Keratinocyte (primary cell): ENCODE measurements around the gene UPF1.

ENCODE experiments used
- CTCF ChIP-seq, 3 experiments: IDR thresholded peaks in 1 of 3; conservative IDR thresholded peaks in 1 of 3; optimal IDR thresholded peaks in 1 of 3; 2 replicates in 2 of 3; 3 replicates in 1 of 3; pipeline versions ENCODE3 to v1.5.1; 2011; ENCODE audit warnings: low read length in 3 of 3, mild to moderate bottlenecking in 3 of 3, moderate library complexity in 2 of 3, control low read depth in 1 of 3, inconsistent platforms in 1 of 3; ENCODE audit not compliant: insufficient read depth in 2 of 3; ENCODE audit errors: extremely low read depth in 1 of 3
- EZH2 ChIP-seq: IDR thresholded peaks from one replicate; pipeline ENCODE4 v1.6.1; 2012; ENCODE audit warnings: inconsistent platforms, mild to moderate bottlenecking, low read length, moderate library complexity

DNA sequence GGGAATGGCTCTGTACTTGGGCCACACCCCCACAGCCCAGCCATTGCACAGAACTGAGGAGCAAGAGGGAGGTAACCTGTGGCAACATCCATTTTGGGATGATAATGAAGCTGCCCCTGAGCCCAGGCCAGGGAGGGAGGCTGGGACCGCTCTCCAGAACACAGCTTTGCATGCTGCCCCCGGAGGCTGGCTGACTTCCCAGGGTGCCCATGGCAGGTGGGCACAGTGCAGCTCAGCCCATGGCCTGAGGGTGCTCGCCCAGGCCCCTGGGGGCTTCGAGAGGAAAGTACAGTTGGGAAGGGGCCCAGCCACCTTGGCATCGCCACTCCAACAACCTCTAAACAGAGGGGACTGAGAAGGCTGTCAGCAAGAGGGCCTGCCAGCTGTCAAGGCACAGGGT is 81.7 kb downstream of the UPF1 start:
- TF ChIP-seq CTCF (optimal IDR thresholded peaks at IDR 0.05 in 1 of 3, IDR thresholded peaks at IDR 0.05 in 1 of 3, conservative IDR thresholded peaks at IDR 0.05 in 1 of 3; ENCODE audit: extremely low read depth in 1 of 3, insufficient read depth in 2 of 3, low read length in 3 of 3) (no peak), EZH2 (no peak)
